Stimulated activated CD4-positive, alpha-beta T cell treated with anti-CD3 and anti-CD28 coated beads, Interleukin-4, amount 100 ng/mL, for 48 hours (primary cell): ENCODE measurements around the gene STAMBPL1.
A peak's percentile ranks its signal among the peaks of the same experiment; 100 is the strongest.
"Not testable (repeated sequence)": the region's sequence is repeated elsewhere in the genome, so short reads cannot be mapped to it uniquely, and the experiment has no call there.

ENCODE experiments used
- DNase-seq, 2 donors: peaks; one replicate each; pipeline ENCODE4 v3.0.0-alpha.2; 2020; ENCODE audit warnings: low read depth in 2 of 2

Gene STAMBPL1

GRCh38 chr10:88879534-88880281 lies at the start of gene STAMBPL1:
TSS of gene STAMBPL1 (plus strand) at chr10:88880245. CDS start at chr10:88901709, 21,464 bp downstream.
- peak; percentile 65 to 71 for DNase-seq

GRCh38 chr10:88830643-88831268 lies 49.3 kb upstream of the STAMBPL1 start:
- no peak for DNase-seq

DNA sequence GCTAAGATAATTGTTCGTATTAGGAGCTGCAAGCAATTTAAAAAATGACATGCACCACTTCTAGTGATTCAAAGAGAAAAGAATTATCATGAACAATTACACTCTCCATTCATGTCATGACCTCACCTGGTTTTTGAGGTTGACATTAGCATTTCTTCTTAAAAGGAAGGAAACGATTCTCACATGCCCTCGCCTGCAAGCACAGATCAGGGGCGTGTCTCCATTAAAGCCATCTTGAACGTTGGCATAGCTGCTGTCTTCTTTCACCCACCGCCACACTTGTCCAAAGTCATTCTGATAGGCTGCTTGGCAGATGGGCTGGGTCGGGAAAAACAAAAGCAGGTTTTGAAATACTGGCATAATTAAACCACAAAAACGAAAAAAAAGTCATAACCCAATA lies 48.3 kb upstream of the STAMBPL1 start:
- DNase-seq: peak; percentile 16 to 23

GRCh38 chr10:88832376-88832775 lies 47.7 kb upstream of the STAMBPL1 start:
- no peak for DNase-seq

DNA sequence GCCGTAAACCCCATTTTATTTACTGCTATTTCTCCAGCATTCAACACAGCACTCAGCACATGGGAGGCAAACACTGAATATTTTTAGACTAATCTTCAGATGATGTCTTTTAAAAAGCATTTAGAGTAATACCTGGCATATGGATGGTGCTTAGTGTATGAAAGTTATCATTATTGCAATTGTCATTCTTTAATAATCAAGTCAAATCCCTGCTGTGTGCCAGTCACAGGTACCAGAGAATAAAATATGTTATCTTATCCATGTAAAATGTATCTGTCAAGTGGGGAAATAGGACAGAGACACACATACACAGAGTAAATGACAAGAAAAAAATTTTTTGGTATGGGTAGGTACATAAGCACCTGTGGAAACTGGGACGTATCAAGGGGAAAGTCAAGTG lies 46.9 kb upstream of the STAMBPL1 start:
- no peak for DNase-seq

DNA sequence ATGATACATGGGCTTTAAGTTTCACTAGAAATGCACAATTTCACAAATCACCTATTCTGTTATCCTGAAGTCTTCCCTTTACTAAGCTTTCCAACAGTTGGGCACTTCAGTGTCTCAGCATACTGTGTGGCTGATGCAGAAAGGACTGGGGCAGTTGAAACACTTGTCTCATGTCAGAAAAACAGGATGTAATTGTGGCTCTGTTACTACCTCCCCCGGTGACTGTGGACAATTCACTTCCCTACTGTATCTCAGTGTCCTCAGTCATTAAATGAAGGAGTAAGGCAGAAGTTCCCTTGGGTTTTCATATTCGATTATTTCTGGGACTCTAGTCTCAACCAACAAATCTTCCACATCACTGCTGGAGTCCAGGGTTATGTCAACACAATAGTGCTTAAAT lies 46.3 kb upstream of the STAMBPL1 start:
- DNase-seq: no peak

- DNase-seq: peak; percentile 77 to 84
Measured at GRCh38 chr10:88835096-88835909, 44.7 kb upstream of the STAMBPL1 start.

- DNase-seq: no peak
Measured at GRCh38 chr10:88835910-88836221, 44.2 kb upstream of the STAMBPL1 start.

- DNase-seq: not testable (repeated sequence)
Measured at GRCh38 chr10:88837632-88838031, 42.4 kb upstream of the STAMBPL1 start.

DNA sequence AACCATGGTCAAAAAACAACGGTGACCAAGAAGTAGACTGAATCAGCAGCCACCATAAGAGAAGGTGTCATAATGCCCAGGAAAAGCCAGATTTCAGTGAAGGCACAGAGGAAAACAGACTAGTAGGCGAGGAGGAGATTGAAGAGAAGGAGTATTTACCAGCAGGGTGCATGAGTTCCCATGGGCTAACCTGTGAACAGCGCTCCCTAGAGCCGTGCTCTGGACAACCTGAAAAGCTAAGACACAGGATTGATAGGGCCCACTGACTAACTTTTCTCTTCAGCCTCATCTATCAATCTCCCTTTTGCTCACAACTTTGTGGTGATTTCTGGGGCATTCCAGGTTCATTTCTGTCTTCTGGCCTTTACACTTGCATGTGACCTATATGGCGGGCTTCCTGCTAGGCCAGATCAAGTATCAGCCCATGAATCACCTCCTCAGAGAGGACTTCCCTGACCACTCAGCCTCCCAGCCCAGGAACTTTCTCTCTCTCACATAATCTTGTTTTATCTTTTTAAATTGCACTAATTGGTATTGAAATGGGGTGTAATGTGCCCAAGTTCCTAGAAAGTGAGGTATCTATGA lies 41.2 kb upstream of the STAMBPL1 start:
- DNase-seq: no peak

DNA sequence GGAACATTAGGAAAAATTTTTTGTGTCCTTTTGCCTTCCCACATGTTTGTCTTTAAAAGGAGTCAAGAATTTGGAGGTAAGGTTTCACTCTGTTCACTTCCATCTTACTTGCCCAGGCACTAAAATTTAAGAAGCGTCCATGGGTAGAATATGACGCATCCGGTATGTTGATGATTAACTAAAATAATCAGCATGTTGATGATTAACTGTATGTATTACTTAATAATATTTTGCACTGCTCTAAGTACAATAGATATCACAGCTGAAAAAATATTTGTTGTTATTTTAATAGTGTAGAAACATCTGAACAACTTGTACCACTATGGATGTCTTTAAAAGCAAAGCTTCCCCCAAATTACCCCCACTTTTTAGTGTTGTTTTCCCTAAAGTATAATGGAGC lies 39.9 kb upstream of the STAMBPL1 start:
- no peak for DNase-seq

- no peak for DNase-seq
Measured at GRCh38 chr10:88840881-88841280, 39.2 kb upstream of the STAMBPL1 start.

- DNase-seq: no peak
Measured at GRCh38 chr10:88841316-88842111, 38.5 kb upstream of the STAMBPL1 start.

GRCh38 chr10:88843171-88843570 lies 36.9 kb upstream of the STAMBPL1 start:
- DNase-seq: no peak

DNA sequence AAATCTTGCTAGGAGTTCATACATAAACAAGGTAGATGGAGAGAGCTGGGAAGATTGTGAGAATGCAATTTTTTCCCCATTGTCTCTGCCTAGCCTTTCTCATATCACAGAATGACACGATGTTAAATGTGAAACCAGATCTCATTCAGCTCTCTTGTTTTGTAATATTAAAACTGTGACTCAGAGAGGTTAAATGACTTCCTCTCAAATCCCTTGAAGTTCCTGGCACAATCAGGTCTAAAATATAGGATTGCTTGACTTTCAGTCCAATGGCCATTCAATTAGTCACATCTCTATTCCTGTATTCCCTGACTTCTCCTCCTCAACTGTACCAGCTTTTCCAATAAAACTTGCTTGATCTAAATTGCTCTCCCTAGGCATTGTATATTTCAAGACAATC lies 31.5 kb upstream of the STAMBPL1 start:
- DNase-seq: no peak

GRCh38 chr10:88849234-88849633 lies 30.8 kb upstream of the STAMBPL1 start:
- DNase-seq: no peak

DNA sequence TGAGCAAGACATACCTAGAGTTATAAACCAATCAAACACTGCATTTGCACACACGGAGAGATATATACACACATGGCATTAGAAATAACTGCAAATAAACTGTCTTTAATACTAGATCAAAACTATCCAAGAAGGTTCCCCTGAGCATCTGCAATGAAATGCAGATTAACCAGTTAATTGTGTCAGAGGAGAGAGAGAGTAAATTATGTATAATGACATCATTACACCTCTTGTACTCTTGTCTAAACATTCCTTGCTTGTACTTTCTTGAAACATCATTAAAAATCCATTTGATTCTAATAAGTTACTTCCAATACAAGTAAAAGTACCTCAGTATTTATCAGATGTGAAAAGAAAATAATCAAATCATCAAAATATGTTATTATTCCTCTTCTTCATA lies 29.3 kb upstream of the STAMBPL1 start:
- no peak for DNase-seq

GRCh38 chr10:88851706-88852105 lies 28.3 kb upstream of the STAMBPL1 start, which contains the start of gene ANKRD22:
TSS of gene ANKRD22 (minus strand) at chr10:88851844. CDS start at chr10:88851607, 237 bp downstream.
- no peak for DNase-seq

DNA sequence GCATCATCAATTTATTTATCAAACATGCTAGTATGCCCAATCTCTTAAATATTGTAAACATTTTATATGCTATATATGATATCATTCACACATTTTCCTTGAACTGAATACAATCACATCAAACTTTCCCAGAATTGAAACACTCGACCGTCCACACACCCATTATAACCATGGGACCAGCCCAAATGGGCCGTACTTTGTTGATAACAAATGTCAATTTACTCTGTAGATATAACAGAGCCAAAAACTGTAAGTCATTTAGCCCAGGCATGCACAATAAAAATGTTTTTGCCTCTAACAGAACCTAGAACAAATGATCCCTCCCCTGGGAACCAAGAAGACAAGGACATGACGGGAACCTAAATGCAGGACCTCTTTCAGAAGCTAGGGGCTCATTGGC lies 27.7 kb upstream of the STAMBPL1 start:
- DNase-seq: no peak

- DNase-seq: no peak
Measured at GRCh38 chr10:88853155-88853881, 26.7 kb upstream of the STAMBPL1 start.

DNA sequence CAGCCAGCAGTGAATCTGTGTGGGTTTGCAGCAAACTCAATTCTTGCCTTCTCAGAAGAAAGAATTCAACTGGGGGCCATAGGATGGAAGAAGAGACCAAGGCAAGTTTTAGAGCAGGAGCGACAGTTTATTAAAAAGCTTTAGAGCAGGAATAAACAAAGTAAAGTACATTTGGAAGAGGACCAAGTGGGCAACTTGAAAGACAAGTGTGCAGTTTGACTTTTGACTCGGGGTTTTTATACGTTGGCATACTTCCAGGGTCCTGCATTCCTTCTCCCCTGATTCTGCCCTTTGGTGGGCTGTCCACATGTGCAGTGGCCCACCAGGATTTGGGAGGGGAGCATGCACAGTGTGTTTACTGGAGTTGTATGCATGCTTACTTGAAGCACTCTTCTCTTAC lies 25.4 kb upstream of the STAMBPL1 start:
- no peak for DNase-seq
